ENCODE data around the gene TMEM44.

The TMEM44 gene

GRCh38 chr3:194577986-194578905 lies 55.0 kb downstream of the TMEM44 start:
- peak; percentile 44 for DNase-seq

GRCh38 chr3:194575484-194576210 lies 57.6 kb downstream of the TMEM44 start:
- no peak for DNase-seq

- no peak for DNase-seq
These were observed 58.4 kb downstream of the TMEM44 start for GRCh38 chr3:194574639-194575483.

- peak; percentile 57 for DNase-seq
These were observed 59.4 kb downstream of the TMEM44 start for GRCh38 chr3:194573680-194574437.

GRCh38 chr3:194572944-194573491 lies 60.2 kb downstream of the TMEM44 start:
- no peak for DNase-seq

GRCh38 chr3:194572143-194572789 lies 61.0 kb downstream of the TMEM44 start:
- DNase-seq = no peak

GRCh38 chr3:194571491-194572142 lies 61.6 kb downstream of the TMEM44 start:
- DNase-seq = no peak

GRCh38 chr3:194570898-194571297 lies 62.3 kb downstream of the TMEM44 start:
- no peak for DNase-seq

- no peak for DNase-seq
These were observed 63.0 kb downstream of the TMEM44 start for GRCh38 chr3:194570235-194570634.

- DNase-seq = no peak
These were observed 64.0 kb downstream of the TMEM44 start for GRCh38 chr3:194569252-194569651.

- DNase-seq = no peak
These were observed 67.5 kb downstream of the TMEM44 start for GRCh38 chr3:194565597-194566190.

- DNase-seq = no peak
These were observed 70.2 kb downstream of the TMEM44 start for GRCh38 chr3:194562986-194563385.

GRCh38 chr3:194561306-194561974 lies 71.8 kb downstream of the TMEM44 start:
- no peak for DNase-seq

- DNase-seq = no peak
These were observed 73.2 kb downstream of the TMEM44 start for GRCh38 chr3:194560047-194560446.

- DNase-seq = no peak
These were observed 73.7 kb downstream of the TMEM44 start for GRCh38 chr3:194559530-194559929.

GRCh38 chr3:194556086-194557056 lies 76.8 kb downstream of the TMEM44 start:
- DNase-seq = peak; percentile 22

- DNase-seq = no peak
These were observed 77.8 kb downstream of the TMEM44 start for GRCh38 chr3:194555175-194556062.

All from activated CD4-positive, alpha-beta T cell treated with anti-CD3 and anti-CD28 coated beads for 48 hours (primary cell).